Superior temporal gyrus (tissue), 1 donor: Measurements from ENCODE around the gene TOMM70.
A peak's percentile ranks its signal among the peaks of the same experiment; 100 is the strongest.

Experiments used
- DNase-seq: peaks from one replicate; pipeline ENCODE4 v3.0.0-alpha.2; 2016; ENCODE audit errors: extremely low spot score

The TOMM70 gene

DNA sequence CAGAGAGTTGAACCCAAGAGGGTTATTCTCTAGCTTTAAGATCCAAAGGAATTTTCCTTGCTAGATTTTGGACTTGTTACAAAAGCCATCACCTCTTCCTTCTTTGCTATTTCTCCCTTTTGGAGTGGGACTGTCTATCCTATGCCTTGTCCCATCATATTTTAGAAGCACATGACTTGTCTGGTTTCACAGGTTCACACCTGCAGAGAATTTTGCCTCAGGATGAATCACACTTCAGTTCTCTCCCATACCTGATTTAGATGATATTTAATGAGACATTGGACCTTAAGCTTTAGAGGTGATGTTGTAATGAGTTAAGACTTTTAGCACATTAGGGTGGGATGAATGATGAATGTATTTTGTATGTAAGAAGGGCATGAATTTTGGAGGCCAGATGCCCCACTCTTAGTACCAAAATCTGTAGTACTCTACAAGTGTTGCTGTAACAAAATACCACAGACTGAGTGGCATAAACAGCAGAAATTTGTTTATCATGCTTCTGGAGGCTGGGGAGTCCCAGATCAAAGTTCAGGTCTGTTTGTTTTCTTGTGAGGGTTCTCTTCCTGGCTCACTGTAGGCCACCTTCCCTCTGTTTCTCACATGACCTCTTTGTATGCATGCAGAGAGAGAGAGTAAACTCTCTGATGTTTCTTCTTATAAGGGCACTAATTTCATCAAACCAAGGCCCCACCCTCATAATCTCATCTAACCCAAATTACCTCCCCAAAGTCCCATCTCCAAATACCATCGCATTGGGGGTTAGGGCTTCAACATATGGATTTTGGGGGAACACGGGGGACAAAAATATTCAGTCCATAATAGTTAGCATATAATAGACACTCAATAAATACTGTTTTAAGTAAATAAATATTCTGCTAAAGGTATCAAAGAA lies 10.4 kb upstream of the TOMM70 start:
- DNase-seq, result no peak

DNA sequence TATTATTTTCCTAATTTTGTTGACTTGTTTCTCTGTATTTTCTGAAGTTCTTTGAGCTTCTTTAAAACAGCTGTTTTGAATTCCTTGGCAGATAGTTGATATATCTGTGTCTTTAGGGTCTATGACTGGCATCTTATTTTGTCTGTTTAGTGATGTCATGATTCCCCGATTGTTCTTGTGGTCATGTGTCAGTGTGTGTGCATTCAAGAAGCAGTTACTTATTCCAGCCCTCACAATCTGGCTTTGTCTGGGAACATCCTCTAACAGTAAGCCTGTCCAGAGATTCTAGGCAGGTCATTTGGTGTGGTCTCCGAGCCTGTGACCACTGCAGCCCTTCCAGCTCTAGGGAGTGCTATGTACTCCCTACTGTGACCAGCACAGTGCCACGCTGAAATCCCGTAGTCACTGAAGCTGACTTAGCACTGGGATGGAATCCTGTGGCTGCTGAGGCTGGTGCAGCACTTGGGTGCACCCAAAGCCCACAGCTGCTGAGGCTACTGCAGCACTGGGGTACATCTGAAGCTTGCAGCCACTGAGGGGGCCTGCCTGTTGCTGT lies 7.2 kb upstream of the TOMM70 start:
- DNase-seq, result no peak

DNA sequence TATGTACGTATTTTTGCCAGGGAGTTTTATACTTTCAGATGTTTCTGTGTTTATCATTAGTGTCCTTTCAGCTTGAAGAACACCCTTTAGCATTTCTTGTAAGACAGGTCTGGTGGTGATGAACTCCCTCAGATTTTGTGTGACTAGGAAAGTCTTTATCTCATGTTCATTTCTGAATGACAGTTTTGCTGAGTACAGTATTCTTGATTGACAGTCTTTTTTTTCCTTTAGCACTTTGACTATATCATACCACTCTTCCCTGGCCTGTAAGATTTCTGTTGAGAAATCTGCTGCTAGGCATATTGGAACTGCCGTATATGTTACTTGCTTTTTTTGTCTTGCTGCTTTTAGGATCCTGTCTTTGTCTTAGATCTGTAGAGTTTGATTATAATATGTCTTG lies 6.3 kb upstream of the TOMM70 start:
- DNase-seq, result no peak

DNA sequence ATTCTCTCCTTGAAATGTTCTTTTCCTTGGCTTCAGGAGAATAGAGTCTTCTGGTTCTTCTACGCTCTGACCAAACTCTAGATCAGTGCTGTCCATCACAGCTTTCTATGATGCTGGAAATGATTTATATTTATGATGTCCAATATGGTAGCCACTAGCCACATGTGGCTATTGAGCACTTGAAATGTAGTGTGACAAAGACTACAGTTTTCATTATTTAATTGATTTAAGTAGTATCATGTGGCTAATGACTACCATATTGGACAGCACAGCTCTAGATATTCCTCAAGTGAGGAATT lies 3.3 kb upstream of the TOMM70 start:
- no peak for DNase-seq

DNA sequence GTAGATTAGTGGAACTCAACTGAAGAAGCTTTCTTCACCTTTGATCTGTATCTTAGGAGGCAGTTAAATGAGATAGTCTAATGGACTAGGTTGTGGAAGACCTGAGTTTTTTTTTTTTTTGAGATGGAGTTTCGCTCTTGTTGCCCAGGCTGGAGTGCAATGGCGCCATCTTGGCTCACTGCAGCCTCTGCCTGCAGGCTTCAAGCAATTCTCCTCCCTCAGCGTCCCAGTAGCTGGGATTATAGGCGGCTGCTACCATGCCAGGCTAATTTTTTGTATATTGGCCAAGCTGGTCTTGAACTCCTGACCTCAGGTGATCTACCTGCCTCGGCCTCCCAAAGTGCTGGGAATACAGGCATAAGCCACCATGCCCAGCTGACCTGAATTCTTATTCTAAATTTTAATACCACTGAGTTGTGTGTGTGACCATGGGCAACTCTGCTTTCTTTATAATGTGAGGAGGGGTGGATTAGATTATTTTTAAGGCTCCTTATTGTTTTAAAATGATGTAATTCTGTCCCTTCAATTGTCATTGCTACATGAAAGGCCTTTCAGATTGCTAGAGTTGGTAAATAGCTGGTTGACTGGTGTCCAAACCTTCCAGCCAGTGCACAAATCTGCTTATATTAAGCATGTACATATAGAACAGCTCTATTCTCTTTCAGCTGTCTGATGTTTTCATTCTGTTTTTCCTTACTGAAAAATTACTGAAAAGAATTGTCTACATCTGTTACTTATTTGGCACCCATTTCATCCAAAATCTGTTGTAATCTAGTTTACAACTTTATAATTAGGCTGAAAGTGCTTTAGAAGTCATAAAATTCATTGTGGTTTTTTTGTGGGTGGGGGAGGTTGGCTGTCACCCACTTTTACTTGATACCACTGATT lies 2.7 kb upstream of the TOMM70 start:
- DNase-seq, result no peak

DNA sequence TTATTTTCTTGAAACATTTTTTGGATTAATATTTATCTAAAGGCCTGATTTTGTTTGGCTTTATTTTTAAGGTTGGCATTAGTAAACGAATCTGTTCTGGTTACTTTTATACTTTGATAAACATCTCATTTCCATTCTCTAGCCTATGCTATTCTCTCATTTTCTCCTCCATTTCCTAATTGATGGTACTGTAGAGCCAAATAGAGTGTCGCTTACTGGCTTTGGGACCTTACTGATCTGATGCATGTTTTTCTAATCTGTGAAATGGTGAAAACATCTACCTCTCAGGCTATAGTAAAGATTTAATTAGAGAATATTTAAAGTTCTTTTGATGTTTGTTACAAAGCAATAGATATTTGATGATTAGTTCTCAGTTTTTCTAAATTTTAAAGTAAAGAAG lies 2.0 kb upstream of the TOMM70 start:
- no peak for DNase-seq

DNA sequence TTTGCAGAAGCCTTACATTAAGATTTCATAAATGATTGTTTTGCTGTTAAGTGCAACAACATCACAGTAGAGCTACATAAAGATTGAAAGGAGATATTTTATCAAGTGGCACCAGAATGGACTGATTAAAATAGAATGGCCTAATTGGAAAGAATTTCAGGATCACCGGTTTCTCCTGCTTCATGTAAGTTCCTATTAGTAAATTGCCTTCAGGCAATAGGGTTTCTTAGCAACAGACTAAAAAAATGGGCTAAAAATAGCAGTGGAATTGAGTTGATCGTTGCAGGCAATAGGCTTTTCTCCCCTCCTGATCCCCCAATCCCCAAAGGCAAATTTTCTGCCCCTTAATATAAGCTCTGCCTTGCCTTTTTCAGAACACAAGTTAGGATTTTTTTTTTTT lies 1.4 kb upstream of the TOMM70 start:
- DNase-seq, result peak; percentile 49

DNA sequence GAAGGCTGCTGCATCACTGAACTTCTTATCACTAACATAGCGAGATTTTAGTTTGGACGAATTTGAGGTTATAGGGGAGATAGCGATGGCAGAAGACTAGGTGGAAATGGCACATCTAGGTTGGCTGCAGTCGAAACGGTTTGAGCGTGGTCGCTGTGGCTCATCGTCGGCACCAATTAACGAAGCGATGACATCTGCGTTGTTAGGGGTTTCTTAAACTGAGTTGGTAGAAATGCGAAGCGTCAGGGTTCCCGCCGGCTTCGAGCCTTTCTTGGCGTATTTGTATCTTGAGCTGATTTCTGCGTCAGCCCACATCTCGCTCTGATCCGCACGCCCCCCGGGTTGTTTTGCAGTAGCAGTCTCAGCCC lies 769 bp upstream of the TOMM70 start:
- DNase-seq, result no peak

DNA sequence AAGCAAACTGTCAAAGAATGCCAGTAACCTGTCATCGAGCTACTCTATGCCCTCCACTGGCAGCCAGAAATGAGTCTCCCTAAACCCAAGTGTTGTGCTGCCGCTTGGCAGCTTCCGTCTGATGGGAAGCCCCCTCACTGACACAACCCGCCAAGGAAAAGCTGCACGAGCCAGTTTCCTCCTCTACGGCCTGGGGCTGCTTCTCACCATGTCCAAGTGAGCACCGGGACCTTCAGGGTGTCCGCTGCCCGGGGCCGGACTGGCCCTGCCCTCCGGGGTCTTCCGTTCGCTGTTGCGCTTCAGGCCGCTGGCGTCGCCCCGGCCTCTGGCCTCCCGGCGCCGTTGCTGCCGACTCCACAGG lies 490 bp downstream of the TOMM70 start:
- no peak for DNase-seq

DNA sequence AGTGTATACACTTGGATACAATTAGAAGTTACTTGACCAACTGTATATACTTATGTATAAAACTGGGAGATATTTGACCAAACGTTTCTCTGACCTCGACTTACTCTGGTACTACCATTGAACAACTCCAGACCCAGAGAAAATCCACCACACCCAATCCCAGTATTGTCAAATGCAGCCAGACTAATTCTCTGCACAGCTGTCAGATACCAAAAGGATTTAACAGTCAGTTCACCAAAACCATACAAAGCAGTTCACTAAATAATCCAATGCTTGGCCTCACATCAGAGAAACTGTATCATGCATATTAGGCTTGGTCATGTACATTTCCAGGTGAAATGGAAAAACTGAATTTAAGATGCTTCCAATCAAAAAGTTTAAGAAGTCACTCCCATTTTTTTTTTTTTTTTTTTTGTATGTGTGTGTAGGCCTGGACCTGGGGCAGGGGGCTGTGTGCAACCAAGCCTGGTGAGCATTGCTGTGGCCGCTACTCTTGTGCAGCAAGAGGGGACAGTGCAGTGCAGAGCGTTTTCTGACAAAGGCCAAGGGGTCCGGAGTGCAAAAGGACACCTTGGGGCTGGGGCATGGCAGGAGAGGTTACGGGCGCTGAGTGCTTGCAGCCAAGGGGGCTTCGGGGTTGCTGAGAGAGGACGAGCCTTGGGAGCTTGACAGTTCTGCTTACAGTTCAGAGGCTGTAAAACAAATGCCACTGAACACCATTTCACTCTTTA lies 1.4 kb downstream of the TOMM70 start:
- DNase-seq, result no peak

DNA sequence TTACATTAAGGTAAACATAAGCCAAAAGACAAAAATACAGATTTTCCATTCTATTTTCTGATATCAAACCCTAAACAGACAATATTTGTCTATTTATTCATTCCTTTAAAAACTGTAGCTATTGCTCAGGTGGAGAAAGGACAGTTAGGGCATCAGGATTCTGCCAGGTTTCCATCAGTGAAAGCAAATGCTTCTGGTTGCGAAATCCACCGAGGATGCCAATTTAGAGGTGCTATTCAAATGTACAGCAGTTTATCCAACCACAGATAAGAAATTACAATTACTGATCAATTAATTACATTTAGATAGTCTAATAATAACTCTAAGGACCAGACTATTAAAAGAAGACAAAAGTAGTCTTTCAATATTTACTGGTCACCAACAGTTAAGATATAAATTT lies 3.9 kb downstream of the TOMM70 start:
- no peak for DNase-seq

DNA sequence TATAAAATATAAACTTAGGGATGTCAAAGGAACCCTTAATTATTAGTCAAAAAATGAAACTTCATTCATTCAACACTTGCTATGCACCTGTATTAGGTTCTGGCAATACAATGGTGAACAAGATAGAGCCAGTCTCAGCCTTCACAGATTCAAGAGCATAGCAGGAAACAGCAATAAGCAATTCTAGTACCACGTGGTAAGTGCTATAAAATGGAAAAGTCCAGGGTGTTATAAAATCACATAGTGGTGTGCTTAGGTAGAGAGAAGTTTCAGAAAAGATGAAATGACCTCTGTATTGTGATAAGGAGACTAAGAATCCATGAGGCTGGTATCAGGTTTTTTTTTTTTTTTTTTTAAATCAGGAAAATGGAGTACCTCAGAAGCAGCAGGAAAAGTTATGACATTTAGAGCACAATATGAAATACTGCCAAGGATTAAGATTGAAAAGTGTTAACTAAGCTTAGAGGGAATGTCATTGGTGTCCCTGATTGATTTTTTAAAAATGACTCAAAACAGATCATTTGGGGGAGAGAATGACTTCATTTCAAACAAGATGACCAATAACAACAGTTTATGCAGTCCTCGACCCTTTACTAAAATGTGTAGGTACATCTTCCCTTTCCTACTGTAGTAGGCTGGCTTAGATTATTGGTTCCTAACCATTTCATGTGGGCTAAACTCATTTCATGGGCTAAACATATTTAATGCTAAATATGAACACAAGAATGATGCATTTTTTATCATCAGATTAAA lies 5.0 kb downstream of the TOMM70 start:
- DNase-seq, result no peak

DNA sequence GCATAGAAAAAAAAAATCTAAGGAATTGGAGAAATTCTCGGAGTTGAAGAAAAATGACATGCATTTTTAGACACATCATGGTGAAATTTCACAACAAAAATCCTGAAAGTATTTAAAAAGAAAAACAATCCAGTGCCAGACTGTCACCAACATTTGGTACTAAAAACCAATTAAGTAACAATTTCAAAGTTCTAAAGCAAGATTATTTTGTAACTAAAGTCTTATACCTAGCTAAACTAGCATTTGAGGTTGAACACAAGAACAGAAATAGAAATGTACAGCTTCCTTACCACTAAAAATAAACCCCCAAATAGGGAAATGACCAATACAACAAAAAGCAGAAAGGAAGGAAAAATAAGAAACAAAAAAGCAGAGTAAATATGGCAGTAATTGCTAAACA lies 11.9 kb downstream of the TOMM70 start:
- DNase-seq, result no peak

DNA sequence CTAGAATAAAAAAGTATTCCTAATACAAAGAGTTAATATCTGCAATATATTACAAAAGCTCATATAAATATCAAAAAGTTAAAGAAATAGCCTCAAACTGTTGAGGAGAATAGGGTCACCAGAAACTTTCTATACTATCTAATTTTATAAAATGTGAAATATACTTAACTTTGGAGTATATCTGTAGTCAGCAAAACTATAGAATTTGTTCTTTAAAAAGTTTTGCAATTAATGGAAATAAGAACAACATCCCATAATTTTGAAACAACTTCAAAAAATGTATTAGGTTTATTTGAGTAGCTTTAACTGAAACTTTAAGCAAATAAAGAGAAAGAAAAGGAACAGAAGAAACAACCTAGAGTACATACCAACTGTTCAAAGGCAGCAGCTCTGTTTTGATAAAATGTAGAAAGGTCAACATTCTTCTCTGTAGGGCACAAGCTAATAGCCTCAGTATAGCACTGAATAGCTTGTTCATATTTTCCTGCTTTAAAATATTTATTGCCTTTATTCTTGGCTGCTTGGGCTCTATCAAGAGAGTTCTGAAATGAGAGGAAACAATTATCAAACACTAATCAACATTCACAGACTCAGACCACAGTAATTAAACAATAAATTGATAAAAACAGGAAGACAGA lies 14.3 kb downstream of the TOMM70 start:
- DNase-seq, result no peak

DNA sequence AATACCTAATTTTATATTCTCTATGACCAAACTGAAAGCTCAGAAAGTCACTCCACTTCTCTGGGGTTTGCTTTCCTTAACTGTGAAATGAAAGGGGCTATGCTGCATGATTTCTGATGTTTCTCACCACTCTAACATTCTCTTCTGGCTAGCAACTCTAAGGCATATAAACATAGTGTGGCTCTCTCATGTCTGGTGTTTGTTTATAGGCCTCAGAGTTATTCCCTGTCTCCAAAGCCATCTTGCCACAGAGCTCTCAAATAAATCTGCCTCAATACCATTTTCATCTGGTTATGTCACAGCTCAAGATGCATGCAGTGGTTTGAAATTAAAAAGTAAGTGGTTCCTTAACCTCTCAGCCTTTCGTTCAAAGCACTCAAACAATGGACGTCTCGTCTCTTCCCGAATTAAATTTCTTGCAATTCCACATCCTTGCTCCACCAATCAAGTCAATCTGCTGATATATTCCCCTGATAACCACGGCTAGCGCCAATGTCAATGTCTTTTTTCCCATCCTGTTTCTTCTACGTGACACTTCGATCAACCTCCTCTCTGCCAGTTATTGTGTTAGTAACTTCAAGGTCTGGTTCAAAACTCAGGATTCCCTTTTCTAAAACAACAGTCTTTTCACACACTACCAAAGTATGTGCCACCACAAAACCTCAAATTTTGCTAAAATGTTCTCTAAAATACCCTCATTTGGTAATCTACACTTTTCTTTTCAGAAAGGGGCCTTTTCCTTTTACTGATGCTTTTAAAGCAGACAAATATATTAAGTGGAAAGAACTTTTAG lies 16.0 kb downstream of the TOMM70 start:
- DNase-seq, result no peak

DNA sequence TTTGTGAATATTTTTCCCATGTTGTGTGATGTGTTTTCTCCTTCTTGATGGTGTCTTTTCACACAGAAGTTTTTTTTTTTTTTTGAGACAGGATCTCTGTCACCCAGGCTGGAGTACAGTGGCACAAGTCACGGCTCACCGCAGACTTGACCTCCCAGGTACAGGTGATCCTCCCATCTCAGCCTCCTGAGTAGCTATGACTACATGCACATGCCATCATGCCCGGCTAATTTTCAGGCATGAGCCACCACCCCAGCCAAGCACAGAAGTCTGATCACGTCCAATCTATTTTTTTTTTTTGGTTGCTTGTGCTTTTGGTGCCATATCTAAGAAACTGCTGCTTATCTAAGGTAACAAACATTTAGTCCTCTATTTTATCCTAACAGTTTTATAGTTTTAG lies 24.6 kb downstream of the TOMM70 start:
- no peak for DNase-seq

DNA sequence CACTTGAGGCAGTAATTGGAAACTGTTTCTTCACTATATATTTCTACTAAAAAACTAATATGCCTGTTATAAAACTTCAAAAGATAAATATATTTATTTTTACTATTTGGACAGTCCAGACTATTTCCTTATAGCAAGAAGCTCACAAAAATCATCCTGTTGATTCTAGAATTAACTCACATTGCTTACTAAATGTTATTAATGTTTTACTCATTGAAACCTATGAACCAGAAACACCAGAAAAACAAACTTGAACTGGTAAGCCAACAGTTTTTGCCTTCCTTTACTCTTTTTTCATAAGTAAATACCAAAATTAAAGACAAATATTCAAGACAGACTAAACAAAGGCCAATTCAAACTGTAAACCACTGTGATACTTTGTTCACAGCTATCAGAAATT lies 26.4 kb downstream of the TOMM70 start:
- DNase-seq, result no peak

DNA sequence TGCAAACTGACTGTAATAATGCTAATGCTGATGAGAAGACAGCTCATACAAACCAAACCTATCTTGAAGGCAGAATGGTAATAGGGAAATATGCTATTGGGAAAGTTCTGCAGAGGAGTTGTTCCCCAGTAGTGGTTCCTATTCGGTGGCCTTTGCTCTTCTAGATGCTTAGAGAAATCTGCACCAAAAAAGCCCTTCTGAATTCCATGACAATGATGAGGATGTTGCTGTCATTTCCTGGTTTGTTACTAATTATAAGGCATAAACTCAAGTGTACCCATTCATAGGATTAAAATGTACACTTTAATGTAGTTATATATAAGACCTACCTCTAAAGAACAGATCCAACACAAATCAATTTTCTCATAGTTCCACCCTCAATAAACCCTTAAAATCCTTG lies 30.1 kb downstream of the TOMM70 start:
- no peak for DNase-seq

DNA sequence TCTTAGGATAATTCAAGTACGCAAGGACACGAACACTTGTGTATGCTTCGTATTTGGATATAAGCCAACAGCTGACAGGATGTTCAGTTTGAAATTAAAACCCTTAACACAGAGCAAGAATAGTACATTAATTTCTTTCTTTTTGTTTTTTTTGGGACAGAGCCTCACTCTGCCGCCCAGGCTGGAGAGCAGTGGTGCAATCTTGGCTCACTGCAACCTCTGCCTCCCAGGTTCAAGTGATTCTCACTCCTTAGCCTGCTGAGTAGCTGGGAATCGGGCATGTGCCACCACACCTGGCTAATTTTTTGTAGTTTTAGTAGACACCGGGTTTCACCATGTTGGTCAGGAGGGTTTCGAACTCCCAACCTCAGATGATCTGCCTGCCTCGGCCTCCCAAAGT lies 32.4 kb downstream of the TOMM70 start:
- no peak for DNase-seq

DNA sequence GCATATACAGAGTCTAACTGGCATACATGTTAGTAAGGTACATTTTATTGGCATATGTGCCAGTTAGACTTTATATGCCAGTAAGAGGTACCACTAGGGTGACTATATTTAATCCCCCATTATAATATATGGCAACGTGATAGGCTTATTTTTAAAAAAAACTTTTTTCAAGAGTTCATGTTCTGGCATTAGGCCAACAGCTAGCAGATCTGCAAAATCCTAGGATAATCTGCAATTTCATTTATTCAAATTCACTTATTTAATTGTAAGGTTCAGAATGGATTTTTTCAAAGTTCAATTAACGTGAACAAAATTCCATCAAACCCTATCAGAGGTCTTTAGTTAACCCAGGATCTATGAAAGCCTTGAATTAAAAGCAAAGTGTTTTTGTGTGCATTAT lies 34.5 kb downstream of the TOMM70 start:
- no peak for DNase-seq
